Peyer's patch (tissue), 4 donors: ENCODE data around the gene ZNF3.

Source experiments
- CTCF ChIP-seq, 6 experiments: fragments of 450-650 bp in 4 of 6; fragments of 200-600 bp in 2 of 6; sonication (generic) in 1 of 6; IDR thresholded peaks; one replicate each; pipeline ENCODE4 v1.5.1; 2017 to 2019; ENCODE audit warnings: antibody characterized with exemption in 6 of 6, mild to moderate bottlenecking in 3 of 6, moderate library complexity in 1 of 6
- POLR2A ChIP-seq, 2 donors: fragments of 450-650 bp; IDR thresholded peaks; one replicate each; pipeline ENCODE4 v1.5.1; 2017; ENCODE audit warnings: antibody characterized with exemption in 2 of 2, mild to moderate bottlenecking in 2 of 2, moderate library complexity in 2 of 2

GRCh38 chr7:100095704-100096103, 14.2 kb upstream of the ZNF3 start:
- no peak for TF ChIP-seq CTCF (IDR thresholded peaks at IDR 0.05)
- TF ChIP-seq POLR2A (IDR thresholded peaks at IDR 0.05) = no peak
